ENCODE measurements around the gene SBF2.

The SBF2 gene

GRCh38 chr11:9852465-9852864, 441.6 kb downstream of the SBF2 start:
- DNase-seq (ENCODE audit: low spot score), result no peak

GRCh38 chr11:9851366-9851765, 442.7 kb downstream of the SBF2 start:
- no peak for DNase-seq (ENCODE audit: low spot score)

GRCh38 chr11:9850224-9850895, 443.7 kb downstream of the SBF2 start:
- DNase-seq (ENCODE audit: low spot score), result no peak

GRCh38 chr11:9849389-9849788, 444.6 kb downstream of the SBF2 start:
- peak; percentile 28 for DNase-seq (ENCODE audit: low spot score)

GRCh38 chr11:9847636-9848035, 446.4 kb downstream of the SBF2 start:
- DNase-seq (ENCODE audit: low spot score), result no peak

GRCh38 chr11:9842923-9843322, 451.1 kb downstream of the SBF2 start:
- DNase-seq (ENCODE audit: low spot score), result no peak

GRCh38 chr11:9840460-9841004, 453.5 kb downstream of the SBF2 start:
- DNase-seq (ENCODE audit: low spot score), result no peak

- no peak for DNase-seq (ENCODE audit: low spot score)
Measured at GRCh38 chr11:9839550-9839949, 454.5 kb downstream of the SBF2 start.

GRCh38 chr11:9838961-9839360, 455.1 kb downstream of the SBF2 start:
- DNase-seq (ENCODE audit: low spot score), result no peak

GRCh38 chr11:9838229-9838628, 455.8 kb downstream of the SBF2 start:
- DNase-seq (ENCODE audit: low spot score), result no peak

GRCh38 chr11:9834291-9834690, 459.7 kb downstream of the SBF2 start:
- no peak for DNase-seq (ENCODE audit: low spot score)

- peak; percentile 12 for DNase-seq (ENCODE audit: low spot score)
Measured at GRCh38 chr11:9831122-9831521, 462.9 kb downstream of the SBF2 start.

GRCh38 chr11:9827708-9828107, 466.3 kb downstream of the SBF2 start:
- no peak for DNase-seq (ENCODE audit: low spot score)

- no peak for DNase-seq (ENCODE audit: low spot score)
Measured at GRCh38 chr11:9826390-9826789, 467.6 kb downstream of the SBF2 start.

- no peak for DNase-seq (ENCODE audit: low spot score)
Measured at GRCh38 chr11:9825895-9826294, 468.1 kb downstream of the SBF2 start.

GRCh38 chr11:9825315-9825714, 468.7 kb downstream of the SBF2 start:
- DNase-seq (ENCODE audit: low spot score), result no peak

GRCh38 chr11:9823887-9824385, 470.1 kb downstream of the SBF2 start:
- no peak for DNase-seq (ENCODE audit: low spot score)

GRCh38 chr11:9823439-9823838, 470.6 kb downstream of the SBF2 start:
- DNase-seq (ENCODE audit: low spot score), result no peak

GRCh38 chr11:9821008-9821752, 472.8 kb downstream of the SBF2 start:
- DNase-seq (ENCODE audit: low spot score), result no peak

- DNase-seq (ENCODE audit: low spot score), result peak; percentile 10
Measured at GRCh38 chr11:9820260-9820659, 473.8 kb downstream of the SBF2 start.

GRCh38 chr11:9817191-9817590, 476.8 kb downstream of the SBF2 start:
- no peak for DNase-seq (ENCODE audit: low spot score)

GRCh38 chr11:9815486-9816136, 478.4 kb downstream of the SBF2 start:
- no peak for DNase-seq (ENCODE audit: low spot score)

- no peak for DNase-seq (ENCODE audit: low spot score)
Measured at GRCh38 chr11:9814108-9814507, 479.9 kb downstream of the SBF2 start.
